Activated CD8-positive, alpha-beta memory T cell treated with anti-CD3 and anti-CD28 coated beads, Interleukin-2, amount 50 U/mL, for 24 hours (primary cell): ENCODE measurements around the gene ADH4.
"Not testable (repeated sequence)": the region's sequence is repeated elsewhere in the genome, so short reads cannot be mapped to it uniquely, and the experiment has no call there.

Experiments
- DNase-seq: peaks from one replicate; pipeline ENCODE4 v3.0.0-alpha.2; 2020; ENCODE audit errors: extremely low read depth

ADH4 gene

GRCh38 chr4:99080869-99081268 is 63.2 kb downstream of the ADH4 start:
- not testable (repeated sequence) for DNase-seq

- DNase-seq = no peak
These were observed 64.3 kb downstream of the ADH4 start for GRCh38 chr4:99079625-99080295.

GRCh38 chr4:99078931-99079624 is 65.0 kb downstream of the ADH4 start:
- no peak for DNase-seq

GRCh38 chr4:99078336-99078735 is 65.8 kb downstream of the ADH4 start:
- no peak for DNase-seq

- DNase-seq = no peak
These were observed 66.9 kb downstream of the ADH4 start for GRCh38 chr4:99077177-99077576.

- no peak for DNase-seq
These were observed 67.7 kb downstream of the ADH4 start for GRCh38 chr4:99076292-99076976.

- no peak for DNase-seq
These were observed 69.3 kb downstream of the ADH4 start for GRCh38 chr4:99074816-99075215.
